Measurements from ENCODE around the gene NR2F1-AS1. TPM values are rescaled to one million over a fixed set of nuclear protein-coding genes. Genes with fewer than 3 reads are reported as not detected.

The NR2F1-AS1 gene
- total RNA-seq, 1 donor from 2014 or later, result 13.6 TPM

DNA sequence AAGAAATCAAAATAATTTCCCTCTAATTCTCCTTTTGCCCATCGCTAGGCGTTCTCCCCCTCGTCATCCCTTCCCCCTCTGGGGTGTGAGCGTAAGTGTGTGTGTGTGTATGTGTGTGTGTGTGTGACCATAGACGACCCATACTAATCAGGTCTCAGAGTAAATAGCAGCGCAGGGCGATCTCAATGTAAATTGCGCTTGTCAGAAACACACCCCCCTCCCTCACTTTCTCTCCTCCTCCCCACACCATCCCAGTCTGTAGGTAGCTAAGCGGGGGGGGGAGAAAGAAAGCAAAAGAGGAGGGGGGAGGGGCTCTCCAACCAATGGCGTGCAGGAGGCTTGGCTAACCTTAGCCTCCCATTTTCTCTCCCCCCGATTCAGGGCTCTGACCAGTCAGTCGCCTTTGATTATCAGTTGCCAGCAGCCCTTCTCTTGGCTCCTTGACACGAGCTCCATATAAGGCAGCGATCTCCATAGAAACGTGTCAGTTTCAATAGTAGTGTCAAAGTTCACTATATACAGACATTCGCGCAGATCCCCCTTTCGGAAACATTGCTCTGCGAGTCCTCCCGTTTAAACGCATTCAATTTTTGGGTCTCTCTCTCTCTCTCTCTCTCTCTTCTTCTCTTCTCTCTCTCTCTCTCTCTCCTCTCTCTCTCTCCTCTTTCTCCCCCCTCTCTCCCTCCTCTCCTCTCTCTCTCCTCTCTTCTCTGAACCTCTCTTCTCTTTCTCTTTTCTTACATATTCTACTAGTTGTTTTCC, 1.8 kb upstream of the NR2F1-AS1 start, which contains the start of gene NR2F1:
Gene NR2F1 (plus strand): TSS at position 546 of the 762 bp plus-strand sequence. CDS start 1,802 bp downstream, outside the sequence.
- TF ChIP-seq CTCF (IDR thresholded peaks at IDR 0.05; ENCODE audit: unreplicated experiment), result no peak
- no peak within 1 kb of the TSS for H3K4me3 Mint-ChIP-seq
- H3K27ac Mint-ChIP-seq, result no peak within 1 kb of the TSS
- no peaks in the 10 kb centered on the region for H3K9me3 Mint-ChIP-seq
- DNase-seq (ENCODE audit: low spot score in 2 of 2, unreplicated experiment in 2 of 2), result no peak
- peaks cover 36% of the 10 kb centered on the region for H3K4me1 Mint-ChIP-seq
- peaks cover 36% of the 10 kb centered on the region for H3K27me3 Mint-ChIP-seq (ENCODE audit: low read depth)
- peaks cover 2% of the 10 kb centered on the region for H3K36me3 Mint-ChIP-seq

- peaks cover 36% of the 10 kb centered on the region for H3K27me3 Mint-ChIP-seq (ENCODE audit: low read depth)
These were observed 1.1 kb upstream of the NR2F1-AS1 start for GRCh38 chr5:93582167-93582462.

GRCh38 chr5:93580063-93580926, 724 bp downstream of the NR2F1-AS1 start:
- Mint-ChIP-seq H3K9me3 (no peaks in the 10 kb centered on the region), H3K4me3 (no peak overlapping the region), H3K36me3 (no peaks in the 10 kb centered on the region), H3K27me3 (ENCODE audit: low read depth) (peaks cover 37% of the 10 kb centered on the region), H3K27ac (peak overlapping the region; percentile 35), H3K4me1 (peaks cover 25% of the 10 kb centered on the region)
- peak in 1 of 2 experiments; percentile 56 for DNase-seq (ENCODE audit: low spot score in 2 of 2, unreplicated experiment in 2 of 2)
- no peak for TF ChIP-seq CTCF (IDR thresholded peaks at IDR 0.05; ENCODE audit: unreplicated experiment)

More at GRCh38 chr5:93582167-93582462, 1.1 kb upstream of the NR2F1-AS1 start:
- no peaks in the 10 kb centered on the region for H3K9me3 Mint-ChIP-seq
- no peak for TF ChIP-seq CTCF (IDR thresholded peaks at IDR 0.05; ENCODE audit: unreplicated experiment)
- peaks cover 31% of the 10 kb centered on the region for H3K4me1 Mint-ChIP-seq
- H3K36me3 Mint-ChIP-seq, result no peaks in the 10 kb centered on the region
- H3K27ac Mint-ChIP-seq, result no peak overlapping the region
- no peak overlapping the region for H3K4me3 Mint-ChIP-seq
- no peak for DNase-seq (ENCODE audit: low spot score in 2 of 2, unreplicated experiment in 2 of 2)

GRCh38 chr5:93579692-93580062, 1.3 kb downstream of the NR2F1-AS1 start:
- H3K9me3 Mint-ChIP-seq, result no peaks in the 10 kb centered on the region
- H3K27ac Mint-ChIP-seq, result no peak overlapping the region
- H3K4me1 Mint-ChIP-seq, result peaks cover 25% of the 10 kb centered on the region
- DNase-seq (ENCODE audit: low spot score in 2 of 2, unreplicated experiment in 2 of 2), result no peak
- H3K27me3 Mint-ChIP-seq (ENCODE audit: low read depth), result peaks cover 42% of the 10 kb centered on the region
- peak; percentile 3 for TF ChIP-seq CTCF (IDR thresholded peaks at IDR 0.05; ENCODE audit: unreplicated experiment)
- no peaks in the 10 kb centered on the region for H3K36me3 Mint-ChIP-seq
- no peak overlapping the region for H3K4me3 Mint-ChIP-seq

DNA sequence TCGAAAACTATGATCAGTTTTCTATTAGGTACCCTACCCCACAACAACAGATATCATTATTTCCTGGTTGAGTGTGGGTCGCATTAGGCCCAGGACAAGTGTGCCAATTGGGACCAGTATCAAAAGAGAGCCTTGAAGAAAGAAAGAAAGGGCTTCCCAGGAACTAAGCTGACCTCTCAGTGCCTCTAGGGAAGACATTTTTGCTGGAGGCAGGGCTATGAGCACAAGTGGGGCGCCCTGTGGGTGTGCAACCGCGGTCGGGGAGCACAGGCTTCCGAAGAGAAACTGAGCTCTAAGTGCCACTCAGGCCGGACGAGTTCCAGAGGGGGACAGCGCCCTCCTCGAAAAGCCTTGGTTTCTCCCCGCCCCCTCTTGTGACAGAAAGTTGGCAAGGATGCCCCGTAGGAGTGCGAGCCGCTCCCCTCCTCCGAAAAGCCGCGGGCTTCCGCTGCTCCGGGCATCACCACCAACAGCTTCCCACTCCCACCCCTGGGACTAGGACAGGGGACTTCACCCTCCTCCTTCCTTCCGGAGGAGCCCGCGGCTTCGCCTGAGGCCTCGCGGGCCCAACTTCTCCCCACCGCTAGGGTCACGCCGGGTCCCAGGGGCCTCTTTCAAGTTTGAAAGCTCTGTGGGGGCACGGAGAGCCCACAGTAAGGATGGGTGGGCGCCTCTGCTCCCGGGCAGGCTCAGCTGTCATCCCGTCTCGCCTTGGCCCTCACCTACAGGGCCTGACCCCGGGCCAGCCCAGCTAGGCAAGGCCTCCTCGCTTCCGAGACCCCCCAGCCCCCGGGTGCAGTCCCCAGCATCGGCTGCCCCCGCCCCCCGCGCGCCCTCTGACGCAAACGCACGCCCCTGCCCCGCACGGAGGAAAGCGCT, 2.0 kb downstream of the NR2F1-AS1 start:
- no peak overlapping the region for H3K4me3 Mint-ChIP-seq

More for the DNA sequence above, 2.0 kb downstream of the NR2F1-AS1 start:
- H3K27ac Mint-ChIP-seq, result peak overlapping the region; percentile 87
- DNase-seq (ENCODE audit: low spot score in 2 of 2, unreplicated experiment in 2 of 2), result peak in 1 of 2 experiments; percentile 57
- H3K36me3 Mint-ChIP-seq, result no peaks in the 10 kb centered on the region
- peaks cover 48% of the 10 kb centered on the region for H3K27me3 Mint-ChIP-seq (ENCODE audit: low read depth)
- no peak for TF ChIP-seq CTCF (IDR thresholded peaks at IDR 0.05; ENCODE audit: unreplicated experiment)
- H3K9me3 Mint-ChIP-seq, result no peaks in the 10 kb centered on the region
- H3K4me1 Mint-ChIP-seq, result peaks cover 25% of the 10 kb centered on the region
